NCI-H187 treated with DMSO at 0.1 percent for 48 hours (cell line): ENCODE measurements around the gene TMEM271.

ENCODE experiments used
- DNase-seq: peaks from one replicate; lab custom pipeline; 2025; lab: John Stamatoyannopoulos, UW

TMEM271 gene

GRCh38 chr4:576245-576821 lies at the start of gene TMEM271:
Gene TMEM271, minus strand, starts transcription at chr4:576295. Its CDS starts 233 bp downstream, at chr4:576062.
- DNase-seq: no peak

- DNase-seq: no peak
These were observed 49.6 kb upstream of the TMEM271 start for GRCh38 chr4:625631-626161.

- DNase-seq: no peak
These were observed 48.9 kb upstream of the TMEM271 start, which contains the start of gene PDE6B for GRCh38 chr4:624705-625590. Gene PDE6B, plus strand, starts transcription at chr4:625573. Its CDS starts 54 bp downstream, at chr4:625627.

GRCh38 chr4:623914-624566 lies 47.9 kb upstream of the TMEM271 start:
- no peak for DNase-seq

GRCh38 chr4:622996-623913 lies 47.2 kb upstream of the TMEM271 start:
- no peak for DNase-seq

- no peak for DNase-seq
These were observed 46.2 kb upstream of the TMEM271 start for GRCh38 chr4:622071-622995.

- DNase-seq: no peak
These were observed 45.4 kb upstream of the TMEM271 start for GRCh38 chr4:621296-622070.

- DNase-seq: no peak
These were observed 44.8 kb upstream of the TMEM271 start for GRCh38 chr4:620851-621261.

GRCh38 chr4:620201-620600 lies 44.1 kb upstream of the TMEM271 start:
- DNase-seq: no peak

GRCh38 chr4:617644-618641 lies 41.8 kb upstream of the TMEM271 start:
- DNase-seq: no peak

GRCh38 chr4:616911-617643 lies 41.0 kb upstream of the TMEM271 start:
- DNase-seq: no peak

GRCh38 chr4:616091-616490 lies 40.0 kb upstream of the TMEM271 start:
- no peak for DNase-seq

GRCh38 chr4:613126-613525 lies 37.0 kb upstream of the TMEM271 start:
- no peak for DNase-seq

GRCh38 chr4:612749-613125 lies 36.6 kb upstream of the TMEM271 start:
- no peak for DNase-seq

- no peak for DNase-seq
These were observed 36.1 kb upstream of the TMEM271 start for GRCh38 chr4:612052-612748.

- no peak for DNase-seq
These were observed 34.5 kb upstream of the TMEM271 start for GRCh38 chr4:610411-611261.
